Motor neuron (in vitro differentiated cells): ENCODE measurements around the gene MIEN1. TPM values are rescaled to one million over a fixed set of nuclear protein-coding genes. Genes with fewer than 3 reads are reported as not detected.

Experiments used
- total RNA-seq, 8 experiments: library from RNA; unstranded; fragments of 300-600 nt; gene quantifications; 2 replicates each; pipeline versions ENCODE4 v1.2.3 to v1.2.4, GENCODE V29; 2022

Gene MIEN1
- total RNA-seq, 8 experiments from 2014 or later = 27.2 to 59.3 (median 40.5) TPM

Other genes with a start within 250 kb of the MIEN1 start
- gene NEUROD2, start 122.6 kb downstream of the MIEN1 start, total RNA-seq = under 1 TPM; 0.05 to 1.00 (median 0.13) TPM
- gene PPP1R1B, start 103.6 kb downstream of the MIEN1 start, total RNA-seq = 1 to 10 TPM in 4 of 8 experiments, under 1 TPM in 4; 0.38 to 7.8 (median 0.91) TPM
- 10 to 100 TPM; 22.8 to 39.8 (median 29.6) TPM for gene STARD3, start 93.4 kb downstream of the MIEN1 start, total RNA-seq
- 1 to 10 TPM in 6 of 8 experiments, under 1 TPM in 2; 0.27 to 2.8 (median 1.2) TPM for gene TCAP, start 65.2 kb downstream of the MIEN1 start, total RNA-seq
- gene PNMT, start 62.1 kb downstream of the MIEN1 start, total RNA-seq = 1 to 10 TPM in 2 of 8 experiments, under 1 TPM in 4, not detected in 2; 0.27 to 1.1 (median 0.87) TPM
- 10 to 100 TPM in 4 of 8 experiments, 1 to 10 TPM in 4; 4.6 to 16.6 (median 8.1) TPM for gene PGAP3, start 42.5 kb downstream of the MIEN1 start, total RNA-seq
- gene ERBB2, start 30.5 kb downstream of the MIEN1 start, total RNA-seq = 10 to 100 TPM in 7 of 8 experiments, 1 to 10 TPM in 1; 7.0 to 54.7 (median 15.9) TPM
- gene GRB7, start 7.4 kb upstream of the MIEN1 start, total RNA-seq = 1 to 10 TPM in 4 of 8 experiments, under 1 TPM in 1, not detected in 3; 0.83 to 2.6 (median 1.8) TPM
- 1 to 10 TPM in 1 of 8 experiments, under 1 TPM in 6, not detected in 1; under 0.01 to 1.7 (median 0.19) TPM for gene IKZF3, start 133.8 kb upstream of the MIEN1 start, total RNA-seq
- under 1 TPM in 1 of 8 experiments, not detected in 7; 0.14 TPM for gene ZPBP2, start 137.7 kb upstream of the MIEN1 start, total RNA-seq
- gene GSDMB, start 188.1 kb upstream of the MIEN1 start, total RNA-seq = 10 to 100 TPM in 2 of 8 experiments, 1 to 10 TPM in 6; 2.9 to 12.0 (median 6.5) TPM
- 100 to 1,000 TPM in 1 of 8 experiments, 10 to 100 TPM in 7; 35.8 to 101 (median 46.1) TPM for gene ORMDL3, start 197.1 kb upstream of the MIEN1 start, total RNA-seq
- under 1 TPM in 1 of 8 experiments, not detected in 7; 0.52 TPM for gene LRRC3C, start 197.2 kb upstream of the MIEN1 start, total RNA-seq
- gene GSDMA, start 232.5 kb upstream of the MIEN1 start, total RNA-seq = under 1 TPM in 3 of 8 experiments, not detected in 5; 0.09 to 0.33 (median 0.17) TPM